Erythroblast (primary cell): ENCODE results near the gene PRSS36.

Experiments
- GATA1 ChIP-seq: IDR thresholded peaks from 2 replicates; pipeline ENCODE4 v1.6.1; 2011; ENCODE audit warnings: low read depth, mild to moderate bottlenecking, control low read depth, low read length, moderate library complexity
- POLR2A ChIP-seq: IDR thresholded peaks from 2 replicates; pipeline ENCODE4 v1.6.1; 2011; ENCODE audit warnings: mild to moderate bottlenecking, low read length

GRCh38 chr16:31186176-31186575 lies 36.3 kb upstream of the PRSS36 start:
- TF ChIP-seq POLR2A (no peak), GATA1 (no peak)
